ENCODE results near the gene SIPA1L3.

Gene SIPA1L3

GRCh38 chr19:38213469-38213868, 306.5 kb downstream of the SIPA1L3 start (continued):
- TF ChIP-seq ZSCAN23 (tag by site-specific recombination; IDR thresholded peaks at IDR 0.05) (no peak), ZNF121 (tag by site-specific recombination; IDR thresholded peaks at IDR 0.05) (no peak), ZBTB7A (tag by site-specific recombination; IDR thresholded peaks at IDR 0.05; ENCODE audit: low read depth) (no peak), MZF1 (tag by site-specific recombination; IDR thresholded peaks at IDR 0.05; ENCODE audit: borderline replicate concordance) (no peak), ZNF621 (tag by site-specific recombination; IDR thresholded peaks at IDR 0.05) (no peak), BCL11A (tag by site-specific recombination; IDR thresholded peaks at IDR 0.05; ENCODE audit: low read depth) (no peak)

- CTCF ChIA-PET, result interaction anchor here (2.1 kb wide), 1 partner anchor 11 kb away, joined by 14 read pairs; no protein-coding TSS in a partner anchor
- Histone ChIP-seq H3K4me1 (ENCODE audit: control insufficient read depth, insufficient read depth, low read length) (peaks cover 21% of the 10 kb centered on the region), H3K27ac (ENCODE audit: extremely low read depth, low read depth, low read length) (no peak overlapping the region), H3K9me3 (ENCODE audit: control insufficient read depth, insufficient read depth, low read depth, low read length) (no peaks in the 10 kb centered on the region), H3K4me3 (ENCODE audit: low read depth, low read length) (no peak overlapping the region), H3K36me3 (ENCODE audit: control insufficient read depth in 2 of 2, insufficient read depth in 1 of 2, low read length in 2 of 2) (peaks cover 34% of the 10 kb centered on the region in 2 experiments)
- TF ChIP-seq ZNF600 (tag by site-specific recombination; IDR thresholded peaks at IDR 0.05) (peak; percentile 84), ZFP41 (tag by site-specific recombination; IDR thresholded peaks at IDR 0.05; ENCODE audit: borderline replicate concordance) (0 out of 2 replicates have a peak, but pooled peaks have one; percentile 21), ZNF341 (tag by site-specific recombination; IDR thresholded peaks at IDR 0.05; ENCODE audit: low read depth) (peak; percentile 97), ZNF707 (tag by site-specific recombination; IDR thresholded peaks at IDR 0.05) (no peak), KLF16 (tag by site-specific recombination; IDR thresholded peaks at IDR 0.05) (no peak), ZNF555 (tag by site-specific recombination; conservative IDR thresholded peaks at IDR 0.05) (no peak), HIC1 (tag by site-specific recombination; IDR thresholded peaks at IDR 0.05) (peak; percentile 44; the same call in 1 of the 2 replicates), PRDM1 (tag by site-specific recombination; IDR thresholded peaks at IDR 0.05) (0 out of 2 replicates have a peak, but pooled peaks have one; percentile 13), ZBTB10 (tag by site-specific recombination; IDR thresholded peaks at IDR 0.05) (0 out of 2 replicates have a peak, but pooled peaks have one; percentile 13), GLIS2 (tag by site-specific recombination; IDR thresholded peaks at IDR 0.05) (peak; percentile 8; the same call in 1 of the 2 replicates), ZNF132 (tag by site-specific recombination; IDR thresholded peaks at IDR 0.05; ENCODE audit: borderline replicate concordance) (no peak), ZNF174 (tag by site-specific recombination; IDR thresholded peaks at IDR 0.05) (no peak), ZNF2 (tag by site-specific recombination; IDR thresholded peaks at IDR 0.05) (0 out of 2 replicates have a peak, but pooled peaks have one; percentile 27), ZNF670 (tag by site-specific recombination; IDR thresholded peaks at IDR 0.05; ENCODE audit: low read depth) (no peak), ZIC2 (tag by site-specific recombination; IDR thresholded peaks at IDR 0.05) (peak; percentile 20; the same call in 1 of the 2 replicates), ZNF18 (tag by site-specific recombination; IDR thresholded peaks at IDR 0.05) (no peak), INSM2 (tag by site-specific recombination; IDR thresholded peaks at IDR 0.05) (peak; percentile 27; the same call in 1 of the 2 replicates), MYNN (tag by site-specific recombination; IDR thresholded peaks at IDR 0.05; ENCODE audit: borderline replicate concordance) (peak; percentile 93)
- POLR2A ChIA-PET, result no interaction called here
Measured at GRCh38 chr19:38213911-38214625, 307.1 kb downstream of the SIPA1L3 start.
